NCI-H2196 (cell line): ENCODE measurements around the gene BAX.

Source experiments
- DNase-seq: peaks from one replicate; lab custom pipeline; 2025; ENCODE audit not compliant: unreplicated experiment; lab: John Stamatoyannopoulos, UW

The BAX gene

DNA sequence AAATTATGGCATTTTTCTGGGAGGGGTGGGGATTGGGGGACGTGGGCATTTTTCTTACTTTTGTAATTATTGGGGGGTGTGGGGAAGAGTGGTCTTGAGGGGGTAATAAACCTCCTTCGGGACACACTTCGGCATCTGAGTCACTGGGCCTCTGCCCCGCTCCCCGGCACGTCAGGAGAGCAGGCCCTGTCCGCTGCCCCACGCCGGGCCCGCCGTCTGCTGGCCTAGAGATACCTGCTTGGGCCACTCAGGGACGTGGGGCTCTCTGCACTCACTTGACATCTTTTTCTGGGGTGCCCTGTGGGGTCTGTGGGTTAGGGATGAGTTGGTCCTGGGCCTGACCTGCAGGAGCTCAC, 7.0 kb downstream of the BAX start:
- no peak for DNase-seq

DNA sequence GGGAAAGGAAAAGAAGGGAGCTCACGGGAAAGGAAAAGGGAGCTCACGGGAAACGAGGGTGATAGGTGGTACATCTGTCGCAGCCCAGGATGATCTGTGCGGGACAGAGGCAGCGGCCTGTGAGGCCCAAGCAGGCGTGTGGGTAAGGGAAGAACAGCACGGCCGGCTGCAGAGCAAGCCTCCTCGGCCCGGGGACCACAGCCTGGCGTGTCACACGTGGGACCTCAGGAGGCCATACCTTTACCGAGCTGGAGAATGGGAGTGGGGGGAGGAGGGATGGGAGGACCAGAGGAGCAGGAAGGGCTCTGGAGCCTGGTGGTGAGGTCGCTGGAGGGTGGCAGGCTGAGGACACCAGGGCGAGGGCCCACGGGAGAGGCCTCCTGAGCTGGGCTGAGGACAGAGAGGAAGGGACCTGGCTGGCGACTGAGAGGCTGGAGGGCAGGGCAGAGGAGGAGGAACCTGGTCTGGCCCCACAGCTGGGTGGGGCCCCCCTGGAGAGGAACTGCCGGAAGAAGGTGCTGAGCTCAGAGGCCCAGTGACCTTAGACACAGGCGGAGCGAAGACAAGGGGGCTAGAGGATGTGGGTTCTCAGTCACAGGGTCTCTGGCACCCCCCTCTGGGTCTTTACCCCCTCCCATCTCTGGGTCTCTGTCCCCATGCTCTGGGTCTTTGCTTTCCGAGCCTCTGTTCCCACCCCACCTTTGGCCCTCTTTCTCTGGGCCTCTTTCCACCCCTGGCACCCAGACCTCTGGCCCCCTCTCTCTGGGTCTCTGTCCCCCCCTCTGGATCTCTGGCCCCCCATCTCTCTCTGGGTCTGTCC, 7.6 kb downstream of the BAX start:
- DNase-seq, result no peak

DNA sequence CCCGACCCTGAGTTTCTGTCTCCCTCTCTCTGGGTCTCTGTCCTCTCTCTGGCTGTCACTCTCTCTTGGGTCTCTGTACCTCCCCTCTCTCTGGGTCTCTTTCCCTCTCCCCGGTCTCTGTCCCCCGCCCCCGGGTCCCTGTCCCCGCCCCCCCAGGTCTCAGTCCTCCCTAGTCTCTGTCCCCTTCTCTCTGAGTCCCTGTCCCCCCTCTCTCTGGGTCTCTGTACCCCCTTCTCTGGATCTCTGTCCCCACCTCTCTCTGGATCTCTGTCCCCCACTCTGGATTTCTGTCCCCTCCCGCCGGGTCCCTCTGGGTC, 8.1 kb downstream of the BAX start:
- DNase-seq, result no peak

DNA sequence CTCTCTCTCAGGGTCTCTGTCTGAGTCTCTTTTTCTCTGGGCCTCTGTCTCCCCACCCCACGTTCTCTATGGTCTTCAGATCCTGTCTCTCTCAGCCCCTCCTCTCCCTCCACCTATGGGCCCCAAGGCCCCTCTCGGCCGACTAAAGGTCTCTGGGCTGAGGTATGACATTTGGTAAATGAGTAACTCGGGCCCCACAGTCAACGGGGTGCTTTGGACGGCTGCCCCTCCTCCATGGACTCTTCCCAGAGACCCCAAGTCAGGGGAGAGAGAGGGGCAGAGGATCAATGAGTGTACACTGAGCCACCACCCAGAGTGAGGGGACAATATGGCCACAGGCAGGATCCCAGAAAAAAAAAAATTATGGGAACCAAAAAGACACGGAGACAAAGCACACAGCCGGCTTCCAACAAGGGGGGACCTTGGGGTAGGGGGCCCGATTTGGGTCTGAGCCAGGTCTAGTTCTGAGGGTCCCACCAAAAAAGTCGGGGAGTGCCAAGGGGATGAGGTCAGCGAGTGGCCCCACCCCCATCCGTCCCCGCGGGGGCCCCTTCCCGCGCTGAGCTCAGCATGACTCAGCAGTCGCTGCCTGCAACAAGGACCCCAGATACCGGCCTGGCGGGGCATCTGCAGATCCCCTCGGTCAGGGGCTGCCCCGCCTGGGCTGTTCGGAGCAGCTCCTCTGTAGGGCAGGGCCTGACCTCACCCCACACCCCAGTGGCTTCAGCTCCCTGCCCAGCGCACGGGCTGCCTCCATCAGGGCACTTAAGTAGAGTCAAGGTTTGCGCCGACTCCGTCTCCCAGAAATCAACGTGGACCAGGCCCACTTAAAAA, 8.9 kb downstream of the BAX start:
- DNase-seq, result no peak

DNA sequence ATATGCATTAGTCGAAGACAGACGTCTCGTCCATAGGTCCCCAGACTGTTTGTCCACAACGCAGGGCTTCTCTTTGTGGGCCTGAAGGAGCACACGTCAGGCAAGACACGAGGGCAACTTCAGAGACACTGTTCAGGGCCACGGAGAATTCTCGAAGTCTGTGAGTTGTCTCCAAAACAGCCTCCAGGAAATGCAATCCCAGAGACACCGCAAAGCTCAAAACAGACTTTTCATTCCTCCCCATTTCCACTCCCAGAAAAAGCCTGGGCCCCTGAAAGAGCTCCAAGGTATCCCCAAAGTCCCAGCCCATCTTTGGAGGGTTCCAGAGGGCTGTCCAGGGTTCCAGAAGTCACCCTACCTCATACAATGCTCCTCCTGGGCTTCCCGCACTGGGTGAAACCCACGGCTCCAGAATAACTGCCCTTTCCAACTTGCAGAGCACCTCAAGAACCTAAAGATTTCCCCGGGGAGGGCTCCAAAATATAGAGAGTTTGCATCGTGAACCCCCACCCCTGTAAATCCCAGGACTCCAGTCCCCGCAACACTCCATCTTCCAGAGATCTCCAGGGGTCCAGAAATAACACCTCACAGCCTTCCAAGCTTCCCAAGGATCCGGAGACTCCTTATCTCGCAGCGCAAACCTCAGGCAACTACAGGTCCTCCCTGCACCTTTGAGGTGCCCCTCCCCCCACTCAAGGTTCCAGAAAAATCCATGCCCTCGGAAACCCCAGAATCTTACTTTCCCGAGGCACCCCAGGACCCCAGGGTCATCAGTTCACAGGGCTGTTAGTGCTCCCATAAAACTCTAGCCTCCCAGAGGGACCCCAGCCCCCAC, 9.7 kb downstream of the BAX start:
- DNase-seq, result no peak

DNA sequence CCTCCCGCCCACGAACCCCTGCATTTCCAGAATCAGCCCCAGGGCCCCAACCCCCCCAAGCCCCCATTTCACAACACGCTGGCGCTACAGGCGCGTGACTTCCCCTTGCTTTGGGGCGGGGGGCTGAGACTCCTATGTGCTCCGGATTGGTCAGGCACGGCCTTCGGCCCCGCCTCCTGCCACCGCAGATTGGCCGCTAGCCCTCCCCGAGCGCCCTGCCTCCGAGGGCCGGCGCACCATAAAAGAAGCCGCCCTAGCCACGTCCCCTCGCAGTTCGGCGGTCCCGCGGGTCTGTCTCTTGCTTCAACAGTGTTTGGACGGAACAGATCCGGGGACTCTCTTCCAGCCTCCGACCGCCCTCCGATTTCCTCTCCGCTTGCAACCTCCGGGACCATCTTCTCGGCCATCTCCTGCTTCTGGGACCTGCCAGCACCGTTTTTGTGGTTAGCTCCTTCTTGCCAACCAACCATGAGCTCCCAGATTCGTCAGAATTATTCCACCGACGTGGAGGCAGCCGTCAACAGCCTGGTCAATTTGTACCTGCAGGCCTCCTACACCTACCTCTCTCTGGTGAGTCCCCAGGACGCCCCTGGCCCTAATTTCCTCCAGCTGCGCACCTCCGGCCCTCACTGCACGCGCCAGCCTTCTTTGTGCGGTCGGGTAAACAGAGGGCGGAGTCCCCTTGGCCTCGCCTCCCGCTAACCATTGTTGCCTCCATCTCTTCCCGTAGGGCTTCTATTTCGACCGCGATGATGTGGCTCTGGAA, 10.5 kb downstream of the BAX start, which contains the start of gene FTL:
FTL (plus strand) TSS at position 270 of the 766 bp plus-strand sequence; CDS start at position 469, 199 bp downstream.
- peak; percentile 91 for DNase-seq

DNA sequence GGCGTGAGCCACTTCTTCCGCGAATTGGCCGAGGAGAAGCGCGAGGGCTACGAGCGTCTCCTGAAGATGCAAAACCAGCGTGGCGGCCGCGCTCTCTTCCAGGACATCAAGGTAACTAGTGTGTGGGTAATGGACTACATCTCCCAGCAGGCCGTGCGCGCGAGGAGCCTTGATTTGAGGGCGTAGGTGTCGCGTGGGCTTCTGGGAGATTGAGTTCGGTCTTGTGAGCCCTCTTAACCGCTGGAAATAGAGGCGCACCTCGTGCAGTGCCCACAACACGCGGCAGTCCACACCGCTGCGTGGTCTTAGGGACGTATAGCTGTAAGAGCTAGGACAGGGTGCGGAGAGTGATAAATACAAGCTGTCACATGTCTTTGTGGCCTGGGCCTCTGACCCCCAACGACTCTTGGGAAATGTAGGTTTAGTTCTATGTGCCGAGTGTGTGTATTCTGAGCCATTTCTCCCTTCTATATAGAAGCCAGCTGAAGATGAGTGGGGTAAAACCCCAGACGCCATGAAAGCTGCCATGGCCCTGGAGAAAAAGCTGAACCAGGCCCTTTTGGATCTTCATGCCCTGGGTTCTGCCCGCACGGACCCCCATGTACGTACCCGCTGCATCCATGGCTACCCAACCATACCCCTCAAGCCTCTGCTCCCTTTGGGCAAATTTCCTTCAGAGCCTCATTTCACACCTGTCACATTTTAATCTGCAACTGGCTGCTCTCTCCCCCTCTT, 11.3 kb downstream of the BAX start:
- peak; percentile 89 for DNase-seq

DNA sequence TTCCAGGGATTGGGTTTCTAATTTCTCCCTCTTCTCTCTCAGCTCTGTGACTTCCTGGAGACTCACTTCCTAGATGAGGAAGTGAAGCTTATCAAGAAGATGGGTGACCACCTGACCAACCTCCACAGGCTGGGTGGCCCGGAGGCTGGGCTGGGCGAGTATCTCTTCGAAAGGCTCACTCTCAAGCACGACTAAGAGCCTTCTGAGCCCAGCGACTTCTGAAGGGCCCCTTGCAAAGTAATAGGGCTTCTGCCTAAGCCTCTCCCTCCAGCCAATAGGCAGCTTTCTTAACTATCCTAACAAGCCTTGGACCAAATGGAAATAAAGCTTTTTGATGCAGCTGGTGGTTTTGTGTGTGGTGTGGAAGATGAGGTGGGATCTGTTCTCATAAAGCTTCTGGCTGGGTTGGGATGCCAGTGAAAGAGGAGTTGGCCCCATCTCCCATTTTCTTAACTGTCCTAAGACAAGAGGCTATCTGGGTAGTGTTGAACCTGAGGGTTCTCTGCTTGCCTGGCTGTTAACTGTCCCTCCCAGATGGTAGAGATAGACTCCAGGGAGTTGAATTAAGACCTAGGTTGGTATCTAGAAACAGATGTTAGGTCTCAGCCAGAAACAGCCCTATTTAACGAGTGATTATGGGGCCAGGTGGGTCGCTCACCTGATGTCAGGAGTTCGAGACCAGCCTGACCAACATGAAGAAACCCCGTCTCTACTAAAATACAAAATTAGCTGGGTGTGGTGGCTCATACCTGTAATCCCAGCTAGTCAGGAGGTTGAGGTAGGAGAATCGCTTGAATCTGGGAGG, 12.1 kb downstream of the BAX start:
- no peak for DNase-seq

DNA sequence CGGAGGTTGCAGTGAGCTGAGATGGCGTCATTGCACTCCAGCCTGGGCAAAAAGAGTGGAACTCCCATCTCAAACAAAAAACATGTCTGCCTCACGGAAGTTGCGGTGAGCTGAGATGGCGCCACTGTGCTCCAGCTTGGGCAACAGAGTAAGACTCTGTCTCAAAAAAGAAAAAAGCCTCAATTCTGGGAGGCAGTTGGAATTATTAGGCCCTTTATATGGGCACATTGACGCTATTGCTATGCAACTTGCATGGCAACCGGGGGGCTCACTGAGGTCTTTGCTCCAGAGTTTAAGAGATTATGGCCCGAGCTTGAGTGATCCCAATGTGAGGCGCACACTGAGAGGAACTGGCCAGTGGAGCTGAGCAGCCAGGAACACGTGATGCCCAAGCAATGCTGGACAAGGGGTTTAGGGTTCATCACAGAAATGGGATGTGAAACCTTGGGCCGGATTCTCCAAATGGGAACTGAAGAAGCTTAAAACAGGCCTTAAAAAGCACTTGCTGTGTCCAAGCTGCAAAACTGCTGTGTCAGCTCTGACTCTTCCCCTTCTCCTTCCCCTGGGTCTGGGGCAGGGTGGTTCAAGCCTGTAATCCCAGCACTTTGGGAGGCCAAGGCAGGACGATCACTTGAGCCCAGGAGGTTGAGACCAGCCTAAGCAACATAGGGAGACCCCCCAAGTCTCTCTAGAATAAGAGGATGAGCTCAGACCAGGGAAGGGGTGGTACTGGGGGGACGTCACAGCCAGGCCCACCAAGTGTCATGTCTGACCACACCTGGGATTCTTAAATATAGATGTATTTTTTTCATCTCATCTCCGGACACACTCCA, 12.9 kb downstream of the BAX start:
- DNase-seq, result no peak

DNA sequence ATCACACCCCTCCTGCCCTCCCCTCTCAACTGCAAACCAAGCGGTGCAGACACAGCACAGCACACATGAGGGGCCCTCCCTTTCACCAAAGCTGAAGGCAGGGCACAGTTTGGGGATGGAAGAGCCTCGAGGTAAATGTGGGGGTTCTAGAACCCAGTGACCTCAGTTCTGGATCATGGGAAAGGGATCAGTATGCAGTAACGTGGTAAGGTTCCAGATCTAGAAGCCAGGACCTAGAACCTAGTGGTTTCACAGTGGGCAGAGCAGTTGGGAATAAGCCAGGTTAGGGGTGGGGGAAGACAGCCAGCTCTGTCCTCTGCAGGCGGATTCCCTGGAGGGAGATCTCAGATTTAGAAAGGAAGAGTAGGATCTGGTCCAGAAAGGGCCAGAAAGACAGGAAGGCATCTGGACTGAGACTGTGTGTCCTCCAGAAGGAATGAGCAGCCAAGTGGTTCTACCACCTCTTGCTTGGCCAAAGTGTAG, 13.5 kb downstream of the BAX start:
- no peak for DNase-seq

DNA sequence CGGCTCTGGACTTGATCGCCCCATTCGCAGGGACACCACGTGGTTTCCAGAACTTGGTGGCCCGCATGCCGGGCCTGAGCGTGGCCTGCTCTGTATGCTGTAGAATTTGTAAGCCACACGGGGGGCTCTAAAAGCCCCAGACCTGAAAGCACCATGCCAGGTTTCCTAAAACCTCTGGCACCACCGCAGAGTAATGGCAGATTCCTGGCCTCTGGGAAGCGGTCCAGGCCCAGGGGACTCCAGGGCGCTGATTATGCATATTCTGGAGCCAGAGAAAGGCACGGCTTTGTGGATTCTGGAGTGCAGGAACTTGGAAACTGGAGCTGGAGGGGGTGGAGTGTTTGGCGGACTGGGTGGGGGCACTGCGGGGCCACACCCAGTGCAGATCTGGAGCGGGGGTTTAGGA, 14.1 kb downstream of the BAX start:
- no peak for DNase-seq

DNA sequence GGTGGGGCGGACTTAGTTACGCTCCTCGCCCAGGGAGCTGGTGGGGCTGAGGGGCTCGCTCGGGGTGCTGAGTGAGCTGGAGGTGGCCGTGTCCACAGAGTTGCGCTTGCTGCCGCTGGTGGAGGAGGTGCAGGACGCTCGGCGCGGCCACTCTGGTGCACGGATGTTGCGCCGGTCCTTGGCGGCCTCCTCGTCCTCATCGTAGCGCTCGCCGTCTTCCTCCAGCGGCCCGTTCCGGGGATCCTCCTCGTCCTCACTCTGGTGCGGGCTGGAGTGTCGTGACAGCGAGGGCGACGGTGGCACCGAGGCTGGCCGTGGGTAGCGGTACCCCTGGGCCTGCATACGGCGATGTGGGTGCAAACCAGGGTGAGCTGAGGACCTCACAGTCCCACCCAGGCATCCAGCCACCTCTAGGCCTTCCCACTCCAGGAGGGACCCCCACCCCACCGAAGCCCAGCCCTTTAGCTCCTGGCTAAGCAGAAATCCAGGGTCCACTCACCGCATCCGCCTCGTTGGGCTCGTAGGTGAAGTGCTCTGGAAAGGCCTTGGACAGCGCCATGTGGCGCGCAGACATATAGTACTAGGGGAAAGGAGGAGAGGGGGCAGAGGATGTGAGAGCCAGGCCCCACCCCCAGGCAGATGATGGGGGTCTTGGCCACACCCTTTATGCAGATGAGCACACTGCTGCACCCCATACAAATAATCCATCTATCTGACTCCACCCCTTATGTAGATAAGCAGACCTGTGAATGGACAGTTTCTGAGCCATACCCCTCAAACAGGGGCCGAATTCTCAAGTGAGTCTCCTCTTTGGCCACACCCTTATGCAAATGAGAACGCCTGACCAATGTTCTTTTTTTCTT, 14.8 kb downstream of the BAX start:
- DNase-seq, result peak; percentile 21

DNA sequence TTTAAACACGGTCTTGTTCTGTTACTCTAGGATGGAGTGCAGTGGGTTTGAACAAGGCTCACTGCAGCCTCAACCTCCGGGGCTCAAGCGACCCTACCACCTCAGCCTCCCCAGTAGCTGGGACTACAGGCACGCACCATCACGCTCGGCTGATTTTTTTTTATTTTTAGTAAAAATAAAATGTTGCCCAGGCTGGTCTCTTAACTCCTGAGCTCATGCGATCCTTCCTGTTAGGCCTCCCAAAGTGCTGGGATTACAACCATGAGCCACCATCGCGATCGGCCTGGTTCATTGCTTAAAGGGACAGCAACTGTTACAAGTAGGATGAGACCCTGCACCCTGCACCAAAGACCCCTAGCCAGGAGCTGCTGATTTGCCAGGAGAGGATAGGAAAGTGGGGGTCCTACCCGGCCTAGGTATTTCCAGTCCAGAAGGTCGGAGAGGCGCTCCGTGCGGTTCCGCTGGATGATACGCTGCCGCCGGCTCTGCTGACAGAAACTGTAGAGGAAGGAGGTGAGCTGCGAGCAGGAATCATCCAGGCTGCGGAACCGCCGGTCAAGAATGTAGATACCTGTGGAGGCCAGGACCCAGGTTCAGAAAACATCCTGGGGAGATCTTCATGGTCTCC, 15.6 kb downstream of the BAX start:
- no peak for DNase-seq

DNA sequence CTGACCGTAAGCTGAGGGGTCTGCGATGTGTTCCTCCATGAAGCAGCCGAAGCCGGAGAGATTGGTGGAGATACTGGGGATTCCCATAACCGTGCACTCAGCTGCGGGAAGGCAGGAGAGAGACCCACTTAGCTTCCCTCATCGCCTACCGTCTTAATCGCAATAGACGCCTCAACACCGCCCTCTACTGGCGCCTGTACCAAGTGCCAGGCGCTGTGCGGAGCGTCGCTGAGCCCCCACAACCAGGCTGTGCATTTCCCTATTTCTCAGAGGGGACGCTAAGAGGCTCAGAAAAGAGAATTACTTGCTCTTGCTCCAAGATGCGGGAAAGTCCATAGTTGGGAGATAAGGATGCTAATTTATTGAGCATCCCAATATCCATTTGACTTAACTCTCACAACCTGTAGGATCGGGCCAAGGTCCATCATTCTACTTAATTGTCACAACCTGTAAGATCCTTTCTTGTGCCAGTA, 16.3 kb downstream of the BAX start:
- DNase-seq, result peak; percentile 59

DNA sequence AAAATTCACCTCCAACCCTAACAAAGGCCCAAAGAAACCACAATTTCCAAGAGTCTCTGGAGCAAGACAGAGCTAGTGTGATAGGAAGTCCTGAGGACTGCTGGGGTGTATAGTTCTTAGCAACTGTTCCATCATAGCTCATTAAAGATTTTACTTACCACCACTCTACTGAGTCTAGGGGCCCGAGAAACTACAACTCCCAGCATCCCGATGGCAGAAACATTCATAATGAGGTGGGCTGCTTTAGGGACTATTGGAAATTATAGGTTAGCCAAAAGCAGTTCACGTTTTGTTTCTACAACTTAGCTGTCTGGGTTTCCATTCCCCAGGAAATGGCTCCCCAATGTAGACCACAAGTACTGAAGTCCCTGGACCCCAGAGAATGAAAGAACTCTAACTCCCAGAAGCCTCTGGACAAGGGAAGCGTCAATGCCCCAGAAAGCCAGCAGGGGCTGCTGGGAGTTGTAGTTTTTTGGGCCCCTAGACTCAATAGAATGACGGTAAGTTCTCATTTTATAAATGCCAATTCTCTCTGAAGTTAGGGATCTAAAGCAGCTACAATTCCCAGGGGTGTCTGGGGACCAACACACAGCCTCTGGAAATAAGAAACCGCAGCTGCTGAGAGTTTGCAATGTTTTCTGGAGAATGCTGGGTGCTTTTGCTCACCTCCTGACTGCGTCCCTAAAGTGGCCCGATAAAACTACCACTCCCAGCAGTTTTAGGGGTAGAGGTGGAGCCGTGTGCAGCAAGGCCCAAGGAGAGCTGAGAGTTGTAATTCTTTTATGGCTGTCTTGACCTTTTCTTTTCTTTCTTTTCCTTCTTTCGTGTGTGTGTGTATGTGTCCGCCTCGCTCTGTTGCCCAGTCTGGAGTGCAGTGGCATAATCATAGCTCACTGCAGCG, 21.5 kb downstream of the BAX start:
- DNase-seq, result peak; percentile 24

DNA sequence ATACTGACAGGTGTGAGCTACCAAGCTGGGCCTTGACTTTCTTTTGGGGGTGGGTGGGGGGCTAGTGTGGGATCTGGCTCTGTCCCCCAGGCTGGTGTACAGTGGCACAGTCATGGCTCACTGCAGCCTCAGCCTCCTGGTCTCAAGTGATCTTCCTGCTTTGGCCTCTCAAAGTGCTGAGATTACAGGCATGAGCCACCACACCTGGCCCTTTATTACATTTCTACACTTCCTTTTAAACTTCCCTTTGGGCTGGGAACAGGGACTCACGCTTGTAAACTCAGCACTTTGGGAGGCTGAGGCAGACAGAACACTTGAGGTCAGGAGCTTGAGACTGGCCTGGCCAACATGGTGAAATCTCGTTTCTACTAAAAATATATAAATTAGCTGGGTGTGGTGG, 22.4 kb downstream of the BAX start:
- no peak for DNase-seq
